Mesendoderm (in vitro differentiated cells): ENCODE measurements around the gene USP2.

Experiments used
- DNase-seq: peaks from one replicate; pipeline ENCODE4 v3.0.0; 2013
- H2AK5ac ChIP-seq: 2 replicates; pipeline ENCODE4 v1.6.1; 2013; ENCODE audit warnings: low read length, inconsistent platforms
- H2BK120ac ChIP-seq: 2 replicates; pipeline ENCODE4 v1.6.1; 2013; ENCODE audit warnings: low read depth, mild to moderate bottlenecking, low read length, moderate library complexity, mixed read lengths
- H2BK15ac ChIP-seq: replicated peaks from 2 replicates; pipeline ENCODE4 v1.6.1; 2013; ENCODE audit warnings: low read depth, mild to moderate bottlenecking, moderate library complexity
- H2BK5ac ChIP-seq: 2 replicates; pipeline ENCODE4 v1.6.1; 2013; ENCODE audit warnings: low read length, inconsistent platforms
- H3K18ac ChIP-seq: 2 replicates; pipeline ENCODE4 v1.6.1; 2013; ENCODE audit warnings: mild to moderate bottlenecking, low read length, mixed read lengths
- H3K23ac ChIP-seq: one replicate; pipeline ENCODE4 v1.6.1; 2013; ENCODE audit warnings: low read length
- H3K27ac ChIP-seq: 2 replicates; pipeline ENCODE4 v1.5.1; 2013; ENCODE audit warnings: low read depth, mild to moderate bottlenecking, inconsistent platforms, low read length, moderate library complexity
- H3K27me3 ChIP-seq: 2 replicates; pipeline ENCODE4 v1.6.1; 2013; ENCODE audit warnings: low read length, control low read depth, mild to moderate bottlenecking, inconsistent platforms; ENCODE audit not compliant: insufficient read depth, poor library complexity
- H3K36me3 ChIP-seq: 2 replicates; pipeline ENCODE4 v1.6.1; 2013; ENCODE audit warnings: low read length, inconsistent platforms; ENCODE audit not compliant: control insufficient read depth, insufficient read depth
- H3K4ac ChIP-seq: one replicate; pipeline ENCODE4 v1.6.1; 2013; ENCODE audit warnings: low read depth, mild to moderate bottlenecking, low read length, moderate library complexity
- H3K4me1 ChIP-seq: 2 replicates; pipeline ENCODE4 v1.6.1; 2013; ENCODE audit warnings: low read depth, low read length, inconsistent platforms; ENCODE audit not compliant: control insufficient read depth
- H3K4me2 ChIP-seq: 2 replicates; pipeline ENCODE4 v1.6.1; 2013; ENCODE audit warnings: low read length
- H3K4me3 ChIP-seq: 2 replicates; pipeline ENCODE4 v1.5.1; 2013; ENCODE audit warnings: mild to moderate bottlenecking, low read length
- H3K56ac ChIP-seq: one replicate; pipeline ENCODE4 v1.6.1; 2013; ENCODE audit warnings: low read length
- H3K79me1 ChIP-seq: 2 replicates; pipeline ENCODE4 v1.6.1; 2013; ENCODE audit warnings: low read length, inconsistent platforms
- H3K79me2 ChIP-seq: 2 replicates; pipeline ENCODE4 v1.6.1; 2013; ENCODE audit warnings: mild to moderate bottlenecking, low read length; ENCODE audit not compliant: control insufficient read depth, insufficient read depth
- H3K9ac ChIP-seq: 2 replicates; pipeline ENCODE4 v1.6.1; 2013; ENCODE audit warnings: low read length, inconsistent platforms
- H4K5ac ChIP-seq: one replicate; pipeline ENCODE4 v1.6.1; 2013; ENCODE audit warnings: low read length
- H4K8ac ChIP-seq: one replicate; pipeline ENCODE4 v1.6.1; 2013; ENCODE audit warnings: low read depth, mild to moderate bottlenecking, control low read depth, low read length, moderate library complexity
- WGBS: extraction: QIAGEN DNeasy Blood & Tissue Kit; methylation state at CpG from one replicate; pipeline ENCODE4 v1.1.7; 2013; ENCODE audit warnings: low lambda C conversion rate, missing lambda C conversion rate; ENCODE audit not compliant: insufficient coverage; ENCODE audit errors: extremely low coverage; 5-methylcytosine and 5-hydroxymethylcytosine counted together

Gene USP2

DNA sequence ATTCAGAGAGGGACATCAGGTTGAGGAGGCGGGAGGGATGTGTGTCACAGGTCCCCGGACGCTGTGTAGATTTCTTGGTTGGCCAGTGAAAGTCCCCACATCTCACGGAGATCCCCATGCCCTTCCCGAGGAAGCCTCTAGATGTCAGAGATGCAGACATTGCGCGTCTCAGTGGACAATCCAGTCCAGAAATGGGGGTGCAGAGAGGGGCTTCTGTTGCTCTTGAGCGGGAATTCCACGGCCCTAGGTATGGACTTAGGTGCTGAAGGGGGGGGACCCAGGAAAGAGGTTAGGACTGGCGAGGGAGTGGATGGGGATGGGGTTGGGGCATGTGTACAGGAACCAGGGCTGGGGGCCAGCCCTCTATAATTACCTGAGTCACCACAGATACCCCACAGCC lies 34.5 kb upstream of the USP2 start:
- no peak for DNase-seq
- no peak overlapping the region for H2BK120ac ChIP-seq
- no peaks in the 10 kb centered on the region for H3K27me3 ChIP-seq
- H4K5ac ChIP-seq: no peak overlapping the region
- H3K4ac ChIP-seq: no peak overlapping the region
- H3K4me2 ChIP-seq: no peak overlapping the region
- peaks cover 13% of the 10 kb centered on the region for H3K79me1 ChIP-seq
- peaks cover 2% of the 10 kb centered on the region for H3K36me3 ChIP-seq
- H2BK5ac ChIP-seq: no peak overlapping the region
- H2BK15ac ChIP-seq: no peak overlapping the region
- WGBS: no CpG with 5 or more reads among the region's 10 CpGs
- H3K9ac ChIP-seq: no peak overlapping the region
- H3K23ac ChIP-seq: no peak overlapping the region
- no peak overlapping the region for H3K4me3 ChIP-seq
- peaks cover 10% of the 10 kb centered on the region for H3K79me2 ChIP-seq
- H3K56ac ChIP-seq: no peak overlapping the region
- no peak overlapping the region for H3K18ac ChIP-seq
- no peak overlapping the region for H4K8ac ChIP-seq
- H3K27ac ChIP-seq: no peak overlapping the region
- H2AK5ac ChIP-seq: no peak overlapping the region
- peaks cover 9% of the 10 kb centered on the region for H3K4me1 ChIP-seq

DNA sequence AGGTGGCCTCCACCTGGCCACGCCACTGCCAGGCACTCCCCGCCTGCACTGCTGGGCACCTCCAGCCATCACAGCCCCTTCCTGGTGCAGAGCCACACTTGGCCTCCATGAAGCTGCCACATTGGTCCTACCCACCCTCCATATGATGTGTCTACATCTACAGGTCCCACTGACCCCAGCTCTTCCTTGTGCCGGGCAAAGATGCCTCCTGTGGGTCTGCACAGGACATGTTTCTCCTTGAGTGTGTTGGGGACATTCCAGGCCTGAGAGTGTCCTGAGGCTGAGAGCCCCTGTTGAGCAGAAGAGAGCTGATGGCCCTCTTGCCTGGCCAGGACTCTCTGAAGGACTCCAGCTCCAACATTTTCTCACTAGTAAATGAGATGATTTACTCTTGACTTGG lies 34.0 kb upstream of the USP2 start:
- Histone ChIP-seq H3K4me2 (no peak overlapping the region), H3K4me3 (no peak overlapping the region), H4K5ac (no peak overlapping the region), H3K27ac (no peak overlapping the region), H3K4ac (no peak overlapping the region), H2AK5ac (no peak overlapping the region), H3K36me3 (peaks cover 2% of the 10 kb centered on the region), H2BK15ac (no peak overlapping the region), H2BK5ac (no peak overlapping the region), H3K79me2 (peaks cover 5% of the 10 kb centered on the region), H4K8ac (no peak overlapping the region), H3K23ac (no peak overlapping the region), H3K56ac (no peak overlapping the region), H3K9ac (no peak overlapping the region), H3K79me1 (peaks cover 9% of the 10 kb centered on the region), H3K27me3 (no peaks in the 10 kb centered on the region), H3K4me1 (peaks cover 6% of the 10 kb centered on the region), H3K18ac (no peak overlapping the region), H2BK120ac (no peak overlapping the region)
- WGBS: no CpG with 5 or more reads among the region's 3 CpGs
- DNase-seq: no peak

DNA sequence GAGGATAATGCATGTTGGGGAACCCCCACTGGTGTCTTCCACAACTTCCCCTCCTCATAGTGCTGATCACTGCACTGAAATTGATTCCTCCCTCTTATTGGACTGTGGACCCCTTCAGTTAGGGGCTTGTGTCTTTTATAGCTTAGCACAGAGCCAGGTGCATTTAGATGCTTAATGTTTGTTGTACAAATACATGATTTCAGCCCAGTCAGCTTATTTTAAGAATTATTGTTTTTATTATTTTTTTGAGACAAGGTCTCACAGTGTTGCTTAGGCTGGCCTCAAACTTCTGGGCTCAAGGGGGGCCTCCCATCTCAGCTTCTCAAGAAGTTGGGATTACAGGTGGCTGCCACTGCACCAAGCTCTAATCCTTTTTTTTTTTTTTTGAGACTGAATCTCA lies 33.2 kb upstream of the USP2 start:
- no peak overlapping the region for H4K8ac ChIP-seq
- H3K79me1 ChIP-seq: peaks cover 2% of the 10 kb centered on the region
- no peak overlapping the region for H3K4me2 ChIP-seq
- no peak overlapping the region for H4K5ac ChIP-seq
- no peak overlapping the region for H2AK5ac ChIP-seq
- peaks cover 6% of the 10 kb centered on the region for H3K4me1 ChIP-seq
- no peaks in the 10 kb centered on the region for H3K27me3 ChIP-seq
- H3K9ac ChIP-seq: no peak overlapping the region
- DNase-seq: no peak
- no peak overlapping the region for H3K4me3 ChIP-seq
- H3K79me2 ChIP-seq: no peaks in the 10 kb centered on the region
- peaks cover under 1% of the 10 kb centered on the region for H3K36me3 ChIP-seq
- no peak overlapping the region for H3K23ac ChIP-seq
- H2BK120ac ChIP-seq: no peak overlapping the region
- no peak overlapping the region for H3K18ac ChIP-seq
- H3K4ac ChIP-seq: no peak overlapping the region
- no peak overlapping the region for H3K56ac ChIP-seq
- no peak overlapping the region for H2BK5ac ChIP-seq
- H2BK15ac ChIP-seq: no peak overlapping the region
- no peak overlapping the region for H3K27ac ChIP-seq

DNA sequence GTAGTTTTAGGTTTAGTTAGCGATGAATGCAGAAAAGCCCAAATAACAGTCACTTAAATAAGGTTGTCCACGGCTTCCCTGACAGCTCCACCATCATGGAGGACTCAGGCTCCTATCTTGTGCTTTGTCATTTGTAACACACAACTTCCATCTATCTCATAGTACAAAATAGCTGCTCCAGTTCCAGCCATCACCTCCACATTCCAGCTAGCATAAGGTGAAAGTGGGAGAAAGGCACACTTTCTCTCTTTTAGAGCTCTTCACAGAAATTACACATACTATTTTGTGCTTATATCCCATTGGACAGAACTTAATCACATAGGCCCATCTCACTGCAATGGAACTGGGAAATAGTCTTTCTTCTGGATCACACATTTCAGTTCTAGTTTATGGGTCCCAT lies 32.8 kb upstream of the USP2 start:
- Histone ChIP-seq H2BK5ac (no peak overlapping the region), H2BK120ac (no peak overlapping the region), H4K5ac (no peak overlapping the region), H3K27ac (no peak overlapping the region), H2AK5ac (no peak overlapping the region), H3K9ac (no peak overlapping the region), H3K23ac (no peak overlapping the region), H3K36me3 (no peaks in the 10 kb centered on the region), H3K4me3 (no peak overlapping the region), H3K27me3 (no peaks in the 10 kb centered on the region), H3K56ac (no peak overlapping the region), H3K79me2 (no peaks in the 10 kb centered on the region), H4K8ac (no peak overlapping the region), H3K79me1 (no peaks in the 10 kb centered on the region), H3K4me2 (no peak overlapping the region), H2BK15ac (no peak overlapping the region), H3K4ac (no peak overlapping the region), H3K18ac (no peak overlapping the region), H3K4me1 (peaks cover 6% of the 10 kb centered on the region)
- no CpG with 5 or more reads among the region's 2 CpGs for WGBS
- DNase-seq: no peak

DNA sequence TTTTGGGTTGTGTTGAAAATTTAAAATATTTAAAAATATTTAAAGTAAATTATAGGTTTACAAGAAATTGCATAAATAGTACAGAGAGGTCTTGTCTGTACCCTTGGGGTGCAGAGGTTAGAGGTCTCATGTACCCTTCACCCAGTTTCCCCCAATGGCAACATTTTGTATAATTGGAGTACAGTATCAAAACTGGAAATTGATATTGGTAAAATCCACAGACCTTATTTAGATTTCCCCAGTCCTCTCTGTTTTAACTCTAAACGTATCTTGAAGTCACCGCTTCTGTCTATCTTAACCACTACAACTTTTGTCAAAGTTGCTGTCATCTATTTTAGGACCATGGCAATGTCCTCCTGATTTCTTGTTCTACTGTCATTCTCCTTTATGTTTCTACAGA lies 30.6 kb upstream of the USP2 start:
- no peak overlapping the region for H2AK5ac ChIP-seq
- H3K9ac ChIP-seq: no peak overlapping the region
- no peak overlapping the region for H2BK120ac ChIP-seq
- no peak overlapping the region for H3K27ac ChIP-seq
- H3K18ac ChIP-seq: no peak overlapping the region
- no peak overlapping the region for H3K23ac ChIP-seq
- no peak overlapping the region for H2BK5ac ChIP-seq
- H3K4me3 ChIP-seq: no peak overlapping the region
- no peak overlapping the region for H4K5ac ChIP-seq
- H3K56ac ChIP-seq: no peak overlapping the region
- no peak overlapping the region for H3K4ac ChIP-seq
- no peaks in the 10 kb centered on the region for H3K79me2 ChIP-seq
- no peak overlapping the region for H3K4me2 ChIP-seq
- H3K36me3 ChIP-seq: no peaks in the 10 kb centered on the region
- H3K27me3 ChIP-seq: no peaks in the 10 kb centered on the region
- H3K4me1 ChIP-seq: no peaks in the 10 kb centered on the region
- no CpG with 5 or more reads among the region's 2 CpGs for WGBS
- H4K8ac ChIP-seq: no peak overlapping the region
- H3K79me1 ChIP-seq: no peaks in the 10 kb centered on the region
- H2BK15ac ChIP-seq: no peak overlapping the region
- DNase-seq: no peak

DNA sequence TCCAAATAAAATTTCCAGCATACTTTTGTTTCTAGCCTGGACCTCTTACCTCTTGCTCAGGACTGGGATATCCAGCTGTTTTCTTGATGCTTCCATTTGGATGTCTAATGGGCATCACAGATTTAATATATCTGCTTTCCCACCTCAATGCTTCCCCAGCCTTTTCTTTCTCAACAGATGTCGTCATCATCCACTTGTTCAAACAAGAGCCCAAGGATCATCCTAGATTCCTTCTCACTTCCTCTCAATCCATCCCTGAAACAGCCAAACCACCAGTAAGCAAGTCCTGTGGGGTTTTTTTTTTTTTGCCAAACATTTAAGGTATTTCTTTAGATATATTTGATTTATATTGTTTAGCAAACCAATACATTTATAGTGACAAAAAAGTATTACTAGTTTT lies 29.0 kb upstream of the USP2 start:
- Histone ChIP-seq H3K79me1 (no peaks in the 10 kb centered on the region), H2BK120ac (no peak overlapping the region), H2BK15ac (no peak overlapping the region), H3K18ac (no peak overlapping the region), H3K36me3 (no peaks in the 10 kb centered on the region), H3K27ac (no peak overlapping the region), H3K79me2 (no peaks in the 10 kb centered on the region), H3K27me3 (no peaks in the 10 kb centered on the region), H2BK5ac (no peak overlapping the region), H3K23ac (no peak overlapping the region), H4K8ac (no peak overlapping the region), H3K4ac (no peak overlapping the region), H3K56ac (no peak overlapping the region), H4K5ac (no peak overlapping the region), H2AK5ac (no peak overlapping the region), H3K4me1 (no peaks in the 10 kb centered on the region), H3K4me2 (no peak overlapping the region), H3K9ac (no peak overlapping the region), H3K4me3 (no peak overlapping the region)
- no CpG with 5 or more reads among the region's 1 CpG for WGBS
- DNase-seq: no peak
